ENCODE data around the gene VTI1A. TPM values are rescaled to one million over a fixed set of nuclear protein-coding genes. Genes with fewer than 3 reads are reported as not detected.

The VTI1A gene
- total and polyA plus RNA-seq, 4 donors: 5.5 to 26.9 (median 13.1) TPM

- Histone ChIP-seq H3K4me1 (ENCODE audit: control insufficient read depth in 4 of 4, insufficient read depth in 4 of 4, low read length in 3 of 4) (no peaks in the 10 kb centered on the region), H3K9me3 (ENCODE audit: control insufficient read depth in 4 of 4, low read length in 3 of 4) (no peaks in the 10 kb centered on the region), H3K9ac (ENCODE audit: low read depth in 1 of 2, low read length in 2 of 2) (no peak overlapping the region), H3K27me3 (ENCODE audit: control insufficient read depth in 4 of 4, insufficient read depth in 4 of 4, low read length in 3 of 4) (no peaks in the 10 kb centered on the region), H3K4me3 (ENCODE audit: low read depth in 1 of 3, low read length in 3 of 3) (no peak overlapping the region), H3K27ac (ENCODE audit: low read depth in 1 of 2, low read length in 2 of 2) (no peak overlapping the region), H3K36me3 (ENCODE audit: control insufficient read depth in 4 of 4, insufficient read depth in 3 of 4, low read depth in 1 of 4, low read length in 3 of 4) (no peaks in the 10 kb centered on the region)
- no peak for DNase-seq (ENCODE audit: low spot score)
- TF ChIP-seq, protein P1, sequence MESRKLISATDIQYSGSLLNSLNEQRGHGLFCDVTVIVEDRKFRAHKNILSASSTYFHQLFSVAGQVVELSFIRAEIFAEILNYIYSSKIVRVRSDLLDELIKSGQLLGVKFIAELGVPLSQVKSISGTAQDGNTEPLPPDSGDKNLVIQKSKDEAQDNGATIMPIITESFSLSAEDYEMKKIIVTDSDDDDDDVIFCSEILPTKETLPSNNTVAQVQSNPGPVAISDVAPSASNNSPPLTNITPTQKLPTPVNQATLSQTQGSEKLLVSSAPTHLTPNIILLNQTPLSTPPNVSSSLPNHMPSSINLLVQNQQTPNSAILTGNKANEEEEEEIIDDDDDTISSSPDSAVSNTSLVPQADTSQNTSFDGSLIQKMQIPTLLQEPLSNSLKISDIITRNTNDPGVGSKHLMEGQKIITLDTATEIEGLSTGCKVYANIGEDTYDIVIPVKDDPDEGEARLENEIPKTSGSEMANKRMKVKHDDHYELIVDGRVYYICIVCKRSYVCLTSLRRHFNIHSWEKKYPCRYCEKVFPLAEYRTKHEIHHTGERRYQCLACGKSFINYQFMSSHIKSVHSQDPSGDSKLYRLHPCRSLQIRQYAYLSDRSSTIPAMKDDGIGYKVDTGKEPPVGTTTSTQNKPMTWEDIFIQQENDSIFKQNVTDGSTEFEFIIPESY (IDR thresholded peaks at IDR 0.05): no peak
- no peak for TF ChIP-seq RXRA (IDR thresholded peaks at IDR 0.05)
- no peak for TF ChIP-seq EGR1 (IDR thresholded peaks at IDR 0.05; ENCODE audit: low read depth in 2 of 2)
- no peak for TF ChIP-seq GABPA (IDR thresholded peaks at IDR 0.05 in 1 of 2, conservative IDR thresholded peaks at IDR 0.05 in 1 of 2)
- no peak for TF ChIP-seq ATF3 (IDR thresholded peaks at IDR 0.05)
- TF ChIP-seq NR2F2 (IDR thresholded peaks at IDR 0.05): no peak
- TF ChIP-seq FOXA2 (IDR thresholded peaks at IDR 0.05): no peak
- TF ChIP-seq FOXA1 (IDR thresholded peaks at IDR 0.05): no peak
- TF ChIP-seq SP1 (IDR thresholded peaks at IDR 0.05): no peak
- no peak for TF ChIP-seq YY1 (IDR thresholded peaks at IDR 0.05)
- TF ChIP-seq HNF4A (conservative IDR thresholded peaks at IDR 0.05): no peak
- TF ChIP-seq REST (IDR thresholded peaks at IDR 0.05): no peak
- no peak for TF ChIP-seq TAF1 (conservative IDR thresholded peaks at IDR 0.05)
- no peak for TF ChIP-seq CTCF (IDR thresholded peaks at IDR 0.05; ENCODE audit: low read depth, low read length, missing input control)
- TF ChIP-seq HNF4G (IDR thresholded peaks at IDR 0.05): no peak
- TF ChIP-seq JUND (IDR thresholded peaks at IDR 0.05): no peak
- no peak for TF ChIP-seq MAX (IDR thresholded peaks at IDR 0.05)
Measured at GRCh38 chr10:112487964-112488363, 40.9 kb downstream of the VTI1A start.

DNA sequence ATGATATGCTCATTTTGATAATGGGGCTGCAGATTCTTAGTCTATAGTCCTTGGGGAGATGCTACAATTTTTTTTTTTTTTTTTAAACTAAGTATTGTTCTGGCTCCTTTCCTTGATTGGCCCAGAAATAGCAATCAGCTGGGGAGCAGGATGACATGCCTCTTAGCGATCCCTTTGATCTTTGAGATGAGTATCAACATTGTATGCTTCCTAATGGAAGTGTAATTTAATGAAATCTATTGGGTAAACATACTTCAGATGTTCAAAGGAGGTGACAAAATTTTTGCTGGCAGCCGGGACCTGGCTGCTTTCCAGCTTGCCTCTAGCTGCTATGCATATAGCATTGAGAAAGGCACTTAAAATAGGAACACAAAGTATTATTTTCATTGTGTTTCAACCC is 43.5 kb downstream of the VTI1A start:
- Histone ChIP-seq H3K36me3 (ENCODE audit: control insufficient read depth in 4 of 4, insufficient read depth in 3 of 4, low read depth in 1 of 4, low read length in 3 of 4) (no peaks in the 10 kb centered on the region), H3K9ac (ENCODE audit: low read depth in 1 of 2, low read length in 2 of 2) (no peak overlapping the region), H3K27ac (ENCODE audit: low read depth in 1 of 2, low read length in 2 of 2) (no peak overlapping the region), H3K27me3 (ENCODE audit: control insufficient read depth in 4 of 4, insufficient read depth in 4 of 4, low read length in 3 of 4) (no peaks in the 10 kb centered on the region), H3K4me3 (ENCODE audit: low read depth in 1 of 3, low read length in 3 of 3) (no peak overlapping the region), H3K4me1 (ENCODE audit: control insufficient read depth in 4 of 4, insufficient read depth in 4 of 4, low read length in 3 of 4) (no peaks in the 10 kb centered on the region), H3K9me3 (ENCODE audit: control insufficient read depth in 4 of 4, low read length in 3 of 4) (no peaks in the 10 kb centered on the region)
- DNase-seq (ENCODE audit: low spot score): no peak
- WGBS: 68% methylated on average over 2 of the region's 2 CpGs
- TF ChIP-seq RXRA (IDR thresholded peaks at IDR 0.05) (no peak), REST (IDR thresholded peaks at IDR 0.05) (no peak), HNF4A (conservative IDR thresholded peaks at IDR 0.05) (no peak), MAX (IDR thresholded peaks at IDR 0.05) (no peak), YY1 (IDR thresholded peaks at IDR 0.05) (no peak), SP1 (IDR thresholded peaks at IDR 0.05) (no peak), FOXA1 (IDR thresholded peaks at IDR 0.05) (no peak)
- TF ChIP-seq, protein P1 (IDR thresholded peaks at IDR 0.05): no peak

Measured in liver (tissue), 9 donors.